Neural progenitor cell (in vitro differentiated cells): ENCODE data around the gene SRSF12. TPM values are rescaled to one million over a fixed set of nuclear protein-coding genes. Genes with fewer than 3 reads are reported as not detected.

Source experiments
- DNase-seq: peaks from one replicate; pipeline ENCODE4 v3.0.0-alpha.2; 2016; ENCODE audit warnings: low spot score
- H2AFZ ChIP-seq: fragments of 200-600 bp; sonication (generic); replicated peaks from 2 replicates; pipeline ENCODE4 v1.6.1; 2016; ENCODE audit warnings: antibody characterized with exemption
- H3F3A ChIP-seq: fragments of 200-600 bp; sonication (generic); 2 replicates; pipeline ENCODE4 v1.6.1; 2016; ENCODE audit warnings: antibody characterized with exemption, low read depth
- H3K27ac ChIP-seq: fragments of 200-600 bp; sonication (generic); 2 replicates; pipeline ENCODE4 v1.5.1; 2016; ENCODE audit warnings: mild to moderate bottlenecking
- H3K27me3 ChIP-seq: fragments of 200-600 bp; sonication (generic); 2 replicates; pipeline ENCODE4 v1.6.1; 2016; ENCODE audit warnings: mild to moderate bottlenecking, moderate library complexity
- H3K36me3 ChIP-seq: fragments of 200-600 bp; sonication (generic); 2 replicates; pipeline ENCODE4 v1.5.1; 2016
- H3K4me1 ChIP-seq: fragments of 200-600 bp; sonication (generic); 2 replicates; pipeline ENCODE4 v1.6.1; 2016; ENCODE audit warnings: mixed run types
- H3K4me2 ChIP-seq: fragments of 200-600 bp; sonication (generic); 2 replicates; pipeline ENCODE4 v1.6.1; 2016
- H3K4me3 ChIP-seq: fragments of 200-600 bp; sonication (generic); 2 replicates; pipeline ENCODE4 v1.5.1; 2016
- H3K79me2 ChIP-seq: fragments of 200-600 bp; sonication (generic); 2 replicates; pipeline ENCODE4 v1.6.1; 2016; ENCODE audit warnings: low read depth
- H3K9ac ChIP-seq: fragments of 200-600 bp; sonication (generic); 2 replicates; pipeline ENCODE4 v1.6.1; 2016
- H3K9me3 ChIP-seq: fragments of 200-600 bp; sonication (generic); 2 replicates; pipeline ENCODE4 v1.5.1; 2016; ENCODE audit warnings: low read depth
- H4K20me1 ChIP-seq: fragments of 200-600 bp; sonication (generic); 2 replicates; pipeline ENCODE4 v1.6.1; 2016; ENCODE audit warnings: low read depth
- H3K27ac Mint-ChIP-seq: 3 replicates; pipeline ENCODE4 v1.8.0; 2021; ENCODE audit warnings: mixed read lengths
- H3K27me3 Mint-ChIP-seq: 2 replicates; pipeline ENCODE4 v1.8.0; 2022; ENCODE audit warnings: low read depth, mild to moderate bottlenecking, inconsistent platforms, moderate library complexity, mixed read lengths; ENCODE audit not compliant: insufficient read depth
- H3K36me3 Mint-ChIP-seq: 3 replicates; pipeline ENCODE4 v1.8.0; 2021; ENCODE audit warnings: mixed read lengths
- H3K4me1 Mint-ChIP-seq: 3 replicates; pipeline ENCODE4 v1.8.0; 2021; ENCODE audit warnings: mixed read lengths
- H3K4me3 Mint-ChIP-seq: 3 replicates; pipeline ENCODE4 v1.8.0; 2021; ENCODE audit warnings: mild to moderate bottlenecking, moderate library complexity, mixed read lengths
- H3K9me3 Mint-ChIP-seq: 3 replicates; pipeline ENCODE4 v1.8.0; 2020; ENCODE audit warnings: mixed read lengths
- EZH2 ChIP-seq: fragments of 200-600 bp; sonication (generic); IDR thresholded peaks from 2 replicates; pipeline ENCODE4 v1.6.1; 2017; ENCODE audit warnings: antibody characterized with exemption, mild to moderate bottlenecking, moderate library complexity
- EZH2phosphoT487 ChIP-seq: fragments of 200-600 bp; sonication (generic); IDR thresholded peaks from 2 replicates; pipeline ENCODE4 v1.6.1; 2017; ENCODE audit warnings: antibody characterized with exemption
- total RNA-seq: library from RNA; depleted of rRNA; stranded (reverse); fragments of >200 nt; gene quantifications from 2 replicates; pipeline ENCODE4 v1.2.3, GENCODE V29; 2015; ENCODE audit warnings: low replicate concordance
- TF ChIP-seq, protein P1 (sequence below): fragments of 200-600 bp; sonication (generic); IDR thresholded peaks from 2 replicates; pipeline ENCODE4 v1.5.1; 2017; ENCODE audit warnings: antibody characterized with exemption, mild to moderate bottlenecking

The SRSF12 gene
- total RNA-seq, 1 donor from 2014 or later = 23.2 TPM

DNA sequence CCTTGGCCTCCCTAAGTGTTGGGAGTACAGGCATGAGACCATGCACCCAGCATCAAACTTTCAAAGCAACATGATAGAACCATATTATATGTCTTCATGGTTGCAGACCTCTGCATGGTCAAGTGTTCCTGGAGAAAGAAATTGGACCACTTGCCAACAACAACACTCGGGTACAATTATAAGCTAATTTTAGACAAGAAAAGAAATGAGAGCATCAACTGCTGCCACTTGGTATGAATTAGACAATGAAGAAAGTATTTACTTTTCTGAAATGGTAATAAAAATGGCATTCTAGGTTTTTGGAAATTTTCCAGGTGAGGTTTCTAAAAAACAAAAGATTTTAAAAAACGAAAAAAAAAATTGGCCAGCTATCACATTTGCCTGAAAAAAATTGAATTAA is 20.3 kb upstream of the SRSF12 start:
- Histone ChIP-seq H3K4me1 (no peaks in the 10 kb centered on the region), H3K27me3 (no peaks in the 10 kb centered on the region), H3K36me3 (no peaks in the 10 kb centered on the region), H4K20me1 (no peaks in the 10 kb centered on the region), H3K27ac (no peak overlapping the region), H3K79me2 (no peaks in the 10 kb centered on the region), H3F3A (no peaks in the 10 kb centered on the region), H3K9ac (no peak overlapping the region), H2AFZ (no peak overlapping the region), H3K9me3 (no peaks in the 10 kb centered on the region), H3K4me3 (no peak overlapping the region), H3K4me2 (no peak overlapping the region)
- Mint-ChIP-seq H3K27ac (no peak overlapping the region), H3K27me3 (no peaks in the 10 kb centered on the region), H3K36me3 (no peaks in the 10 kb centered on the region), H3K4me3 (no peak overlapping the region), H3K9me3 (peaks cover 4% of the 10 kb centered on the region), H3K4me1 (no peaks in the 10 kb centered on the region)
- no peak for TF ChIP-seq EZH2
- TF ChIP-seq, protein P1, sequence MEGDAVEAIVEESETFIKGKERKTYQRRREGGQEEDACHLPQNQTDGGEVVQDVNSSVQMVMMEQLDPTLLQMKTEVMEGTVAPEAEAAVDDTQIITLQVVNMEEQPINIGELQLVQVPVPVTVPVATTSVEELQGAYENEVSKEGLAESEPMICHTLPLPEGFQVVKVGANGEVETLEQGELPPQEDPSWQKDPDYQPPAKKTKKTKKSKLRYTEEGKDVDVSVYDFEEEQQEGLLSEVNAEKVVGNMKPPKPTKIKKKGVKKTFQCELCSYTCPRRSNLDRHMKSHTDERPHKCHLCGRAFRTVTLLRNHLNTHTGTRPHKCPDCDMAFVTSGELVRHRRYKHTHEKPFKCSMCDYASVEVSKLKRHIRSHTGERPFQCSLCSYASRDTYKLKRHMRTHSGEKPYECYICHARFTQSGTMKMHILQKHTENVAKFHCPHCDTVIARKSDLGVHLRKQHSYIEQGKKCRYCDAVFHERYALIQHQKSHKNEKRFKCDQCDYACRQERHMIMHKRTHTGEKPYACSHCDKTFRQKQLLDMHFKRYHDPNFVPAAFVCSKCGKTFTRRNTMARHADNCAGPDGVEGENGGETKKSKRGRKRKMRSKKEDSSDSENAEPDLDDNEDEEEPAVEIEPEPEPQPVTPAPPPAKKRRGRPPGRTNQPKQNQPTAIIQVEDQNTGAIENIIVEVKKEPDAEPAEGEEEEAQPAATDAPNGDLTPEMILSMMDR = no peak
- TF ChIP-seq EZH2phosphoT487 = no peak
- no peak for DNase-seq

DNA sequence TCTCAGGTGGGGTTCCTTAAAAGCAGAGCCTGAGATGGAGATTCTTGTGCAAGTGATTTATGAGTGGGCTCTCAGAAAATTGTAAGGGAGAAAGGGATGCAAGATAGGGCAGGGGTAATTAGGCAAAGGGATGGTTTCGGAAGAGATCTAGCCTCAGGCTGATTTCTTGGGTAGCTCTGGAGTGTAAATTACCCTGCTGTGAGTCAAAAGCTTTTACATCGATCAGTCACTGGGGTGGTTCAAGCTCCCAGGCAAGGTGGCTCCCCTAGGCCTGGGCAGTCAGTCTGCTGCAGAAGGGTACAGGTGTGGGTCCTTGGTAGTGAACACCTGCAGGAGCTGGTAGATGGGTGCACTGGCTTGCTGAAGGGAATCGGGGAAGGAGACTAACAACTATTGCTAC is 16.9 kb upstream of the SRSF12 start:
- Mint-ChIP-seq H3K4me3 (no peak overlapping the region), H3K9me3 (peaks cover 7% of the 10 kb centered on the region), H3K36me3 (no peaks in the 10 kb centered on the region), H3K4me1 (no peaks in the 10 kb centered on the region), H3K27me3 (no peaks in the 10 kb centered on the region), H3K27ac (no peak overlapping the region)
- H3K4me3 ChIP-seq = no peak overlapping the region
- H3K36me3 ChIP-seq = no peaks in the 10 kb centered on the region
- no peaks in the 10 kb centered on the region for H3F3A ChIP-seq
- no peaks in the 10 kb centered on the region for H3K9me3 ChIP-seq
- no peak overlapping the region for H2AFZ ChIP-seq
- TF ChIP-seq EZH2 = no peak
- TF ChIP-seq, protein P1 = no peak
- TF ChIP-seq EZH2phosphoT487 = no peak
- no peak overlapping the region for H3K4me2 ChIP-seq
- no peaks in the 10 kb centered on the region for H4K20me1 ChIP-seq
- no peaks in the 10 kb centered on the region for H3K27me3 ChIP-seq
- H3K4me1 ChIP-seq = no peaks in the 10 kb centered on the region
- DNase-seq = no peak
- H3K79me2 ChIP-seq = no peaks in the 10 kb centered on the region
- no peak overlapping the region for H3K9ac ChIP-seq
- no peak overlapping the region for H3K27ac ChIP-seq

DNA sequence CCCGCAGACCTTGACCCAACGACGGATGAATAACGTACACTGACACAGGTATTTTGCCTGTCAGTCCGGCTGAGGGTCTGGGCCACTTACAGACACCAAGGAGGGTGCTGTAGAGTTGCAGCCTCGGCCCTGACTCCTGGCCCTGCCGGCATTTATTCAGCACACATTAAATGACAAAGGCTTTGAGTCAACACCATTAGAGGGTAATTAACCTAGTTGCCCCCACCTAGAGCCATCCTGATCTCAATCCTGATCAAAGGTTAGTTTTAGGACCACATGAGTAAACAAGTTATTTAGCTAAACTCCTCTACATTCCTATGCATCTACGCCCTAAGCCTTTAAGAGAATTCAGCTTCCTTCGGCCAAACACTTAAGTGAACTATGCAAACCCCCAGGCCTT is 16.1 kb upstream of the SRSF12 start:
- H3K9ac ChIP-seq = no peak overlapping the region
- no peak overlapping the region for H3K4me3 Mint-ChIP-seq

More for the DNA sequence above, 16.1 kb upstream of the SRSF12 start:
- no peaks in the 10 kb centered on the region for H3K4me1 Mint-ChIP-seq
- H3K4me3 ChIP-seq = no peak overlapping the region
- no peak overlapping the region for H3K27ac Mint-ChIP-seq
- no peak overlapping the region for H2AFZ ChIP-seq
- H3K9me3 ChIP-seq = no peaks in the 10 kb centered on the region
- H3K27ac ChIP-seq = no peak overlapping the region
- no peaks in the 10 kb centered on the region for H3K4me1 ChIP-seq
- H3K9me3 Mint-ChIP-seq = peaks cover 8% of the 10 kb centered on the region
- no peaks in the 10 kb centered on the region for H3F3A ChIP-seq
- H3K36me3 Mint-ChIP-seq = no peaks in the 10 kb centered on the region
- no peak for TF ChIP-seq EZH2
- no peak for TF ChIP-seq EZH2phosphoT487
- TF ChIP-seq, protein P1 = no peak
- no peaks in the 10 kb centered on the region for H3K79me2 ChIP-seq
- H3K27me3 ChIP-seq = no peaks in the 10 kb centered on the region
- H3K27me3 Mint-ChIP-seq = no peaks in the 10 kb centered on the region
- no peaks in the 10 kb centered on the region for H3K36me3 ChIP-seq
- no peak overlapping the region for H3K4me2 ChIP-seq
- DNase-seq = no peak
- no peaks in the 10 kb centered on the region for H4K20me1 ChIP-seq
